Choroid plexus epithelial cell (primary cell): ENCODE data around the gene KCNA3.
A peak's percentile ranks its signal among the peaks of the same experiment; 100 is the strongest.

Experiments
- DNase-seq: peaks from one replicate; pipeline ENCODE4 v3.0.0-alpha.2; 2010; ENCODE audit warnings: low read depth
- H3K4me3 ChIP-seq: 2 replicates; pipeline ENCODE4 v1.5.1; 2011; ENCODE audit warnings: low read depth, mild to moderate bottlenecking, control low read depth, low read length, moderate library complexity
- CTCF ChIP-seq: conservative IDR thresholded peaks from 2 replicates; pipeline ENCODE4 v1.5.1; 2011; ENCODE audit warnings: low read depth, mild to moderate bottlenecking, control low read depth, inconsistent platforms, low read length, moderate library complexity

The KCNA3 gene

GRCh38 chr1:110630839-110631663, 43.7 kb downstream of the KCNA3 start:
- TF ChIP-seq CTCF, result peak; percentile 87
- H3K4me3 ChIP-seq, result no peak overlapping the region
- peak; percentile 68 for DNase-seq

- no peak overlapping the region for H3K4me3 ChIP-seq
- no peak for TF ChIP-seq CTCF
Measured at GRCh38 chr1:110628323-110629105, 46.2 kb downstream of the KCNA3 start.

GRCh38 chr1:110627764-110628163, 47.0 kb downstream of the KCNA3 start:
- TF ChIP-seq CTCF, result no peak
- no peak for DNase-seq
- no peak overlapping the region for H3K4me3 ChIP-seq

More at GRCh38 chr1:110628323-110629105, 46.2 kb downstream of the KCNA3 start:
- DNase-seq, result no peak

- TF ChIP-seq CTCF, result no peak
Measured at GRCh38 chr1:110626889-110627288, 47.9 kb downstream of the KCNA3 start.

More at GRCh38 chr1:110626889-110627288, 47.9 kb downstream of the KCNA3 start:
- H3K4me3 ChIP-seq, result no peak overlapping the region
- DNase-seq, result no peak
